A673 (cell line): ENCODE results near the gene EPM2AIP1. TPM values are rescaled to one million over a fixed set of nuclear protein-coding genes. Genes with fewer than 3 reads are reported as not detected.
A peak's percentile ranks its signal among the peaks of the same experiment; 100 is the strongest.

Source experiments
- BruUV-seq: library from RNA; stranded (reverse); fragments of 400-500 nt; replicated peaks from 2 replicates; lab custom pipeline; 2021; lab: Mats Ljungman, UMichigan
- CTCF ChIA-PET: fragments of 300-600 bp; sonication (Branson Sonifier 250); formaldehyde crosslinking; loops from one replicate; lab custom pipeline; 2022; ENCODE audit warnings: antibody characterized with exemption; lab: Charles Lee
- POLR2A ChIA-PET: fragments of 300-600 bp; sonication (Branson Sonifier 250); formaldehyde crosslinking; loops from one replicate; lab custom pipeline; 2022; ENCODE audit warnings: antibody characterized with exemption; ENCODE audit not compliant: low non-redundant PET; lab: Charles Lee
- DNase-seq: peaks from one replicate; pipeline ENCODE4 v3.0.0-alpha.2; 2015; ENCODE audit warnings: low spot score
- H3K27ac ChIP-seq: fragments of 200-600 bp; sonication (generic); 2 replicates; pipeline ENCODE4 v1.5.1; 2016; ENCODE audit warnings: mixed run types, low read depth, mild to moderate bottlenecking, mixed read lengths, antibody characterized with exemption, low read length; ENCODE audit not compliant: poor library complexity, severe bottlenecking
- H3K27me3 ChIP-seq: fragments of 200-600 bp; sonication (generic); replicated peaks from 2 replicates; pipeline ENCODE4 v1.6.1; 2017; ENCODE audit warnings: mixed run types, low read depth, mild to moderate bottlenecking, mixed read lengths, antibody characterized with exemption, low read length; ENCODE audit not compliant: insufficient read depth, poor library complexity
- H3K36me3 ChIP-seq: fragments of 200-600 bp; sonication (generic); 2 replicates; pipeline ENCODE4 v1.6.1; 2016; ENCODE audit warnings: mixed run types, mild to moderate bottlenecking, mixed read lengths, antibody characterized with exemption, low read length; ENCODE audit not compliant: insufficient read depth, poor library complexity, severe bottlenecking
- H3K4me1 ChIP-seq: fragments of 200-600 bp; sonication (generic); 2 replicates; pipeline ENCODE4 v1.6.1; 2017; ENCODE audit warnings: mixed run types, mild to moderate bottlenecking, mixed read lengths, antibody characterized with exemption, low read length; ENCODE audit not compliant: insufficient read depth, poor library complexity, severe bottlenecking
- H3K4me3 ChIP-seq: fragments of 200-600 bp; sonication (generic); 2 replicates; pipeline ENCODE4 v1.5.1; 2016; ENCODE audit warnings: low read depth, mixed run types, mild to moderate bottlenecking, mixed read lengths, low read length; ENCODE audit not compliant: poor library complexity, severe bottlenecking
- H3K9me3 ChIP-seq: fragments of 200-600 bp; sonication (generic); 2 replicates; pipeline ENCODE4 v1.6.1; 2016; ENCODE audit warnings: mixed run types, low read depth, mild to moderate bottlenecking, mixed read lengths, antibody characterized with exemption, low read length; ENCODE audit not compliant: poor library complexity, severe bottlenecking
- EZH2 ChIP-seq: fragments of 200-600 bp; sonication (generic); IDR thresholded peaks from 2 replicates; pipeline ENCODE4 v1.6.1; 2017; ENCODE audit warnings: borderline replicate concordance, low read depth, mild to moderate bottlenecking, mixed read lengths, antibody characterized with exemption, low read length; ENCODE audit not compliant: poor library complexity, severe bottlenecking
- intact Hi-C: fragments of 100-400 bp; cut with micrococcal nuclease; formaldehyde crosslinking; loops from one replicate; pipeline ENCODE4 v1.10.0; 2022; ENCODE audit not compliant: unreplicated experiment
- total RNA-seq: library from RNA; stranded (reverse); gene quantifications from 2 replicates; pipeline ENCODE4 v1.2.3, GENCODE V29; 2021
- TF ChIP-seq, protein P1 (sequence below): fragments of 300-800, 200-600 bp; sonication (generic); conservative IDR thresholded peaks from 2 replicates; pipeline ENCODE4 v1.5.1; 2017; ENCODE audit warnings: low read depth, mild to moderate bottlenecking, antibody characterized with exemption, low read length, moderate library complexity, mixed read lengths

The EPM2AIP1 gene
- total RNA-seq, 1 experiment from 2014 or later = 25.8 TPM

DNA sequence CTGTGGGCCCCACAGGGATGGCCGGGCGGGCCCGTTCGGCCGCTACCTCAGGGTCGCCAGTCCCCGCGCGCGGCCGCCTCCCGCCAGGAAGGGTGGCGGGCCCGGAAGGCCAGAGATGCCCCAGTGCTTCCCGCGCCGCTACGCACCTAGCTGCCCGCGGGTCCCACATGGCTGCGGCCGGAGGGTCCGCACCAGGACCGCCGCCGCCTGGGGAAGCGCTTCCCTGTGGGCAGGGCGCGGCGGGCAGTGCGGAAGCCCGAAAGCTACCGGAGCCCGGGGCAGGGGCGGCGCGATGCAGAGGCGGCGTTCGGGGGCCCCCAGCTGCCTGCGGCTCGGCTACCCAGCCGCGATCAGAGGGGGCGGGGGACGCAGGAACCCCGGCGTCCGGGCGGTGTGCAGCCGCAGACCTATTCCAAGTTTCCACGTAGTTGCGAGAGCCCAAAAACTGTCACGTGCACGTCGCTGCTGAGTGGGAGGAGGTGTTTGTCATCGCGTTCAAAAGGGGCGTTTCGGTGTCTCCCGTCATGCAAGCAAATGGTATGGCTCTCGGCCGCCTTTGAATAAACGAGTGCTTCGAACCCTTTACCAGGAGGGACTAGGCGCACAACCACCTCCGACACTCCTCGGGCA is 48.2 kb downstream of the EPM2AIP1 start, which contains the start of gene TRANK1:
Gene TRANK1 (minus strand): TSS at position 414 of the 630 bp plus-strand sequence. CDS start 245 bp downstream, at position 169.
- Histone ChIP-seq H3K9me3 (peaks cover 14% of the 10 kb centered on the region), H3K4me3 (peak within 1 kb of the TSS; percentile 58), H3K36me3 (no peaks in the 10 kb centered on the region), H3K27me3 (no peaks in the 10 kb centered on the region), H3K27ac (peak within 1 kb of the TSS; percentile 69), H3K4me1 (no peaks in the 10 kb centered on the region)
- TF ChIP-seq EZH2 = no peak
- TF ChIP-seq, protein P1, sequence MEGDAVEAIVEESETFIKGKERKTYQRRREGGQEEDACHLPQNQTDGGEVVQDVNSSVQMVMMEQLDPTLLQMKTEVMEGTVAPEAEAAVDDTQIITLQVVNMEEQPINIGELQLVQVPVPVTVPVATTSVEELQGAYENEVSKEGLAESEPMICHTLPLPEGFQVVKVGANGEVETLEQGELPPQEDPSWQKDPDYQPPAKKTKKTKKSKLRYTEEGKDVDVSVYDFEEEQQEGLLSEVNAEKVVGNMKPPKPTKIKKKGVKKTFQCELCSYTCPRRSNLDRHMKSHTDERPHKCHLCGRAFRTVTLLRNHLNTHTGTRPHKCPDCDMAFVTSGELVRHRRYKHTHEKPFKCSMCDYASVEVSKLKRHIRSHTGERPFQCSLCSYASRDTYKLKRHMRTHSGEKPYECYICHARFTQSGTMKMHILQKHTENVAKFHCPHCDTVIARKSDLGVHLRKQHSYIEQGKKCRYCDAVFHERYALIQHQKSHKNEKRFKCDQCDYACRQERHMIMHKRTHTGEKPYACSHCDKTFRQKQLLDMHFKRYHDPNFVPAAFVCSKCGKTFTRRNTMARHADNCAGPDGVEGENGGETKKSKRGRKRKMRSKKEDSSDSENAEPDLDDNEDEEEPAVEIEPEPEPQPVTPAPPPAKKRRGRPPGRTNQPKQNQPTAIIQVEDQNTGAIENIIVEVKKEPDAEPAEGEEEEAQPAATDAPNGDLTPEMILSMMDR = no peak
- BruUV-seq = no TSS peak
- ChIA-PET POLR2A (no interaction called here), CTCF (interaction anchor here (0.6 to 1.3 kb wide), 2 partner anchors 14 to 52 kb away, joined by 3 read pairs; no protein-coding TSS in a partner anchor)
- intact Hi-C loops = no loop called here
- peak; percentile 87 for DNase-seq

GRCh38 chr3:36944012-36944640 is 48.8 kb downstream of the EPM2AIP1 start:
- peak; percentile 71 for DNase-seq
- BruUV-seq = no TSS peak
- POLR2A ChIA-PET = no interaction called here

DNA sequence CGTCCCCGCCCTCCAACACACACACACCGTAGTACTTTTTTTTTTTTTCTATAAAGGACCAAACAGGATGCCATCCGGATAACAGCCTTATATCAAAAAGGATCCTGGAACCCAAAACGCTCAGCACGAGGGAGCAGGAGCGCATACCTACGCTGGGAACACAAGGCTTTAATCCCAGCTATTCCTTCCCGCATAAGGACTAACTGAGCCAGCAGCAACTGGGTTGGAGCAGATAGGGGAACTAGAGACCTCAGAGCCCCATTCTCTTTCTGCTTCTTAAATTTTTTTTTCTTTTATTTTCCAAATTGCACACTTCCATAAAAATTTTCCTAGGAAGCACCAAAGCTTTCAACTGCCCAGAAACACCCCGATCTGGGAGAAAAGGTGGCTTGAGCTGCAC is 49.3 kb downstream of the EPM2AIP1 start:
- intact Hi-C loops = no loop called here
- no peaks in the 10 kb centered on the region for H3K4me1 ChIP-seq
- POLR2A ChIA-PET = no interaction called here
- H3K27me3 ChIP-seq = no peaks in the 10 kb centered on the region
- DNase-seq = no peak
- TF ChIP-seq, protein P1 = no peak
- TF ChIP-seq EZH2 = no peak
- no TSS peak for BruUV-seq
- no peaks in the 10 kb centered on the region for H3K36me3 ChIP-seq
- CTCF ChIA-PET = interaction anchor here (0.6 to 1.3 kb wide), 2 partner anchors 15 to 59 kb away, joined by 3 to 5 read pairs; no protein-coding TSS in a partner anchor
- H3K4me3 ChIP-seq = peak overlapping the region; percentile 58
- H3K27ac ChIP-seq = peak overlapping the region; percentile 69
- peaks cover 14% of the 10 kb centered on the region for H3K9me3 ChIP-seq

More at GRCh38 chr3:36944012-36944640, 48.8 kb downstream of the EPM2AIP1 start:
- TF ChIP-seq, protein P1 = 0 out of 2 replicates have a peak, but pooled peaks have one; percentile 14
- no peak for TF ChIP-seq EZH2
- Histone ChIP-seq H3K27ac (peak overlapping the region; percentile 69), H3K4me3 (peak overlapping the region; percentile 58), H3K9me3 (peaks cover 14% of the 10 kb centered on the region), H3K27me3 (no peaks in the 10 kb centered on the region), H3K4me1 (no peaks in the 10 kb centered on the region), H3K36me3 (no peaks in the 10 kb centered on the region)
- intact Hi-C loops = no loop called here
- CTCF ChIA-PET = interaction anchor here (0.6 to 1.3 kb wide), 3 partner anchors 14 to 60 kb away, joined by 3 to 5 read pairs (median 3); no protein-coding TSS in a partner anchor
